H1 (cell line): ENCODE measurements around the gene ARHGAP42. TPM values are rescaled to one million over a fixed set of nuclear protein-coding genes. Genes with fewer than 3 reads are reported as not detected.

Experiments
- CTCF ChIA-PET: fragments of 300-600 bp; sonication (Branson Sonifier 250); formaldehyde crosslinking; loops from one replicate; lab custom pipeline; 2021; ENCODE audit not compliant: partially characterized antibody; lab: Charles Lee
- POLR2A ChIA-PET: fragments of 300-600 bp; sonication (Branson Sonifier 250); formaldehyde crosslinking; loops from one replicate; lab custom pipeline; 2021; ENCODE audit warnings: inconsistent platforms; ENCODE audit not compliant: partially characterized antibody; lab: Charles Lee
- DNase-seq, 2 experiments: peaks; one replicate each; pipeline versions ENCODE4 v3.0.0 to v3.0.0-alpha.2; 2010 to 2022; ENCODE audit warnings: low spot score in 2 of 2, low read depth in 1 of 2, mixed read lengths in 1 of 2
- FAIRE-seq: peaks from 2 replicates; lab custom pipeline; 2011; peaks lifted over from hg19 to GRCh38; lab: Jason Lieb, UNC
- H2AFZ ChIP-seq: 2 replicates; pipeline ENCODE4 v1.8.1; 2012; ENCODE audit warnings: low read length, inconsistent platforms
- H2AK5ac ChIP-seq: 2 replicates; pipeline ENCODE4 v1.6.1; 2013; ENCODE audit warnings: low read depth, low read length
- H2BK120ac ChIP-seq: replicated peaks from 2 replicates; pipeline ENCODE3; 2013; ENCODE audit warnings: low read depth, low read length, inconsistent platforms
- H2BK12ac ChIP-seq: 2 replicates; pipeline ENCODE4 v1.6.1; 2013; ENCODE audit warnings: low read depth, low read length
- H2BK15ac ChIP-seq: 2 replicates; pipeline ENCODE4 v1.6.1; 2013; ENCODE audit warnings: low read length
- H2BK20ac ChIP-seq: 2 replicates; pipeline ENCODE4 v1.6.1; 2013; ENCODE audit warnings: low read length
- H2BK5ac ChIP-seq: 2 replicates; pipeline ENCODE4 v1.6.1; 2013; ENCODE audit warnings: low read depth, low read length
- H3K14ac ChIP-seq: 2 replicates; pipeline ENCODE4 v1.6.1; 2013; ENCODE audit warnings: inconsistent platforms; ENCODE audit not compliant: insufficient read length
- H3K18ac ChIP-seq: 2 replicates; pipeline ENCODE4 v1.6.1; 2013; ENCODE audit warnings: low read length; ENCODE audit errors: extremely low read depth
- H3K23ac ChIP-seq: 2 replicates; pipeline ENCODE4 v1.6.1; 2013; ENCODE audit warnings: inconsistent platforms; ENCODE audit not compliant: insufficient read length
- H3K23me2 ChIP-seq: 2 replicates; pipeline ENCODE4 v1.6.1; 2013; ENCODE audit warnings: low read depth, low read length
- H3K27ac ChIP-seq: 2 replicates; pipeline ENCODE4 v1.6.1; 2011; ENCODE audit warnings: low read depth, low read length, inconsistent platforms
- H3K27me3 ChIP-seq, 4 experiments: replicated peaks in 1 of 4; 1 replicate in 1 of 4; 2 replicates in 3 of 4; pipeline versions ENCODE4 v1.6.1 to v1.8.1; 2011 to 2013; ENCODE audit warnings: low read length in 3 of 4, mild to moderate bottlenecking in 3 of 4, inconsistent platforms in 2 of 4, mixed read lengths in 2 of 4, moderate library complexity in 1 of 4; ENCODE audit not compliant: control insufficient read depth in 3 of 4, insufficient read depth in 3 of 4; ENCODE audit errors: extremely low read depth in 1 of 4
- H3K36me3 ChIP-seq, 4 experiments: 2 replicates each; pipeline versions ENCODE4 v1.6.1 to v1.8.1; 2011 to 2013; ENCODE audit warnings: mild to moderate bottlenecking in 4 of 4, low read length in 3 of 4, moderate library complexity in 2 of 4, control low read depth in 1 of 4, inconsistent platforms in 1 of 4; ENCODE audit not compliant: insufficient read depth in 4 of 4, control insufficient read depth in 2 of 4
- H3K4ac ChIP-seq: replicated peaks from 2 replicates; pipeline ENCODE3; 2013; ENCODE audit warnings: low read length, low read depth, mixed read lengths, inconsistent platforms; ENCODE audit not compliant: insufficient read length
- H3K4me1 ChIP-seq, 4 experiments: replicated peaks in 1 of 4; 1 replicate in 1 of 4; 2 replicates in 3 of 4; pipeline versions ENCODE4 v1.6.1 to v1.8.1; 2011 to 2013; ENCODE audit warnings: low read length in 3 of 4, inconsistent platforms in 2 of 4, mixed read lengths in 1 of 4; ENCODE audit not compliant: insufficient read depth in 4 of 4, control insufficient read depth in 3 of 4
- H3K4me2 ChIP-seq, 2 experiments: 2 replicates each; pipeline versions ENCODE4 v1.6.1 to v1.8.1; 2011 to 2013; ENCODE audit warnings: low read depth in 2 of 2, low read length in 2 of 2, control low read depth in 1 of 2, inconsistent platforms in 1 of 2, mild to moderate bottlenecking in 1 of 2; ENCODE audit not compliant: insufficient read depth in 1 of 2
- H3K4me3 ChIP-seq, 4 experiments: fragments of 200-600, 300-600 bp in 1 of 4; sonication (generic), shearing (Covaris generic), sonication (Bioruptor Twin) in 1 of 4; 2 replicates each; pipeline versions ENCODE4 v1.5.1 to v1.8.1; 2011 to 2016; ENCODE audit warnings: low read length in 4 of 4, low read depth in 3 of 4, control low read depth in 2 of 4, inconsistent platforms in 2 of 4, mild to moderate bottlenecking in 2 of 4, mixed read lengths in 1 of 4, moderate library complexity in 1 of 4; ENCODE audit not compliant: insufficient read depth in 2 of 4; ENCODE audit errors: extremely low read depth in 1 of 4
- H3K56ac ChIP-seq: replicated peaks from 2 replicates; pipeline ENCODE3; 2013; ENCODE audit warnings: low read depth, mild to moderate bottlenecking, mixed read lengths, low read length, inconsistent platforms; ENCODE audit not compliant: insufficient read length
- H3K79me1 ChIP-seq: 2 replicates; pipeline ENCODE4 v1.6.1; 2013; ENCODE audit warnings: low read depth, low read length, control low read depth
- H3K79me2 ChIP-seq, 2 experiments: 2 replicates each; pipeline versions ENCODE4 v1.6.1 to v1.8.1; 2012 to 2013; ENCODE audit warnings: low read length in 2 of 2, mild to moderate bottlenecking in 2 of 2, inconsistent platforms in 1 of 2; ENCODE audit not compliant: insufficient read depth in 2 of 2, control insufficient read depth in 1 of 2
- H3K9ac ChIP-seq, 4 experiments: replicated peaks in 1 of 4; 1 replicate in 1 of 4; 2 replicates in 3 of 4; pipeline versions ENCODE4 v1.6.1 to v1.8.1; 2011 to 2013; ENCODE audit warnings: low read depth in 3 of 4, low read length in 3 of 4, control low read depth in 2 of 4, mild to moderate bottlenecking in 2 of 4, moderate library complexity in 2 of 4, inconsistent platforms in 1 of 4; ENCODE audit errors: extremely low read depth in 1 of 4
- H3K9me3 ChIP-seq, 2 experiments: 2 replicates each; pipeline versions ENCODE4 v1.6.1 to v1.8.1; 2012 to 2013; ENCODE audit warnings: mild to moderate bottlenecking in 2 of 2, moderate library complexity in 2 of 2, control low read depth in 1 of 2, inconsistent platforms in 1 of 2, low read depth in 1 of 2, low read length in 1 of 2, mixed read lengths in 1 of 2; ENCODE audit not compliant: insufficient read depth in 2 of 2
- H4K20me1 ChIP-seq, 2 experiments: replicated peaks in 1 of 2; 2 replicates each; pipeline versions ENCODE3 to v1.8.1; 2011 to 2013; ENCODE audit warnings: inconsistent platforms in 2 of 2, low read length in 2 of 2, mild to moderate bottlenecking in 1 of 2; ENCODE audit not compliant: insufficient read depth in 2 of 2, control insufficient read depth in 1 of 2
- H4K5ac ChIP-seq: 2 replicates; pipeline ENCODE4 v1.6.1; 2013; ENCODE audit warnings: low read length, low read depth, mixed read lengths, inconsistent platforms; ENCODE audit not compliant: insufficient read length
- H4K8ac ChIP-seq: 2 replicates; pipeline ENCODE4 v1.8.0; 2013; ENCODE audit warnings: mild to moderate bottlenecking, moderate library complexity, low read length, inconsistent platforms; ENCODE audit not compliant: insufficient read depth; ENCODE audit errors: extremely low read depth
- H4K91ac ChIP-seq: replicated peaks from 2 replicates; pipeline ENCODE3; 2013; ENCODE audit warnings: low read length, mixed read lengths, inconsistent platforms; ENCODE audit not compliant: insufficient read length
- RAD21 ChIP-seq, 2 experiments: IDR thresholded peaks in 1 of 2; conservative IDR thresholded peaks in 1 of 2; 2 replicates each; pipeline ENCODE4 v1.6.1; 2011; ENCODE audit warnings: low read depth in 2 of 2, low read length in 2 of 2, improper control_type of control experiment in 1 of 2, inconsistent platforms in 1 of 2, mild to moderate bottlenecking in 1 of 2, moderate library complexity in 1 of 2
- TEAD4 ChIP-seq: IDR thresholded peaks from 2 replicates; pipeline ENCODE4 v1.6.1; 2012; ENCODE audit warnings: low read depth, low read length, inconsistent platforms, mixed read lengths
- WGBS, 2 experiments: shearing (Covaris generic) in 1 of 2; methylation state at CpG; one replicate each; pipeline versions ENCODE4 v1.1.6 to v1.1.7; 2013 to 2015; ENCODE audit warnings: low lambda C conversion rate in 2 of 2, mixed read lengths in 2 of 2, inconsistent platforms in 1 of 2, low coverage in 1 of 2, missing lambda C conversion rate in 1 of 2; ENCODE audit not compliant: insufficient replicate concordance in 2 of 2, insufficient coverage in 1 of 2, insufficient read length in 1 of 2; ENCODE audit errors: extremely low coverage in 1 of 2, missing lambda C conversion rate in 1 of 2; 5-methylcytosine and 5-hydroxymethylcytosine counted together
- polyA plus RNA-seq, 7 experiments: library from polyadenylated mRNA; depleted of rRNA in 3 of 7; stranded (reverse) in 5 of 7; unstranded in 2 of 7; fragments of >200 nt in 5 of 7; fragments of 200-250 nt in 2 of 7; gene quantifications; 1 replicate in 5 of 7; 2 replicates in 1 of 7; 4 replicates in 1 of 7; pipeline versions ENCODE4 v1.2.1 to v1.2.3, GENCODE V29; 2011 to 2013; ENCODE audit warnings: missing spikeins in 2 of 7, mixed read lengths in 2 of 7
- total RNA-seq: library from RNA; stranded (reverse); fragmentation: NEBNext Ultra II Directional; extraction: Animal tissue kit (Norgen Biotek cat#: 25700); gene quantifications from 2 replicates; pipeline ENCODE4 v1.2.1, GENCODE V29; 2021
- TF ChIP-seq, protein P1 (sequence below), 3 experiments: IDR thresholded peaks; 1 replicate in 2 of 3; 2 replicates in 1 of 3; pipeline versions ENCODE4 v1.5.1 to v1.6.1; 2011; ENCODE audit warnings: low read length in 3 of 3, mild to moderate bottlenecking in 3 of 3, inconsistent platforms in 2 of 3, low read depth in 1 of 3, moderate library complexity in 1 of 3; ENCODE audit not compliant: insufficient read depth in 1 of 3; ENCODE audit errors: control extremely low read depth in 1 of 3

ARHGAP42 gene
- total and polyA plus RNA-seq, 2 of the 8 experiments (the other 6 are each of a cell fraction or from before 2014, with no cell fraction given): 22.2 to 33.5 TPM

DNA sequence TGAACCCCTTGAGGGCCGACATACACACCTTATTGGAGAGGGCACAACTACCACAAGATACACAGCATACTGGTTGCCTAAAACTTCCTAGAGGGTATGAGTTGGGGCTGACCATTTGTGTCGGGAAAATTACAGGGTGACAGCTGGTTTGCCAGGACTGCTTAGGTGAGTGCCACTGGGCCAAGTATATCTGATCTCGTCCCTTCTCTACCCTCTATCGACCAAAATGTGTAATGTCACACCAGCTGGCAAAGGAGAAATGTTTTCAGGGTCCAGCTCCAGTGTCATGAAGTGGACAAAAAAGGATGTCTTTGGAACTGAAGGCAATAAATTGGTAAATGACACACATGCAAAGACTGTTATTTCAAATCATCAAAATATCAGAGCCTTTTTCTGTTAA is 316.4 kb downstream of the ARHGAP42 start:
- Histone ChIP-seq H3K36me3 (no peaks in the 10 kb centered on the region), H2BK5ac (no peak overlapping the region), H3K4ac (no peak overlapping the region), H3K9ac (no peak overlapping the region), H4K5ac (no peak overlapping the region), H3K56ac (no peak overlapping the region), H3K79me2 (no peaks in the 10 kb centered on the region), H3K23ac (no peak overlapping the region), H3K9me3 (no peaks in the 10 kb centered on the region), H4K91ac (no peak overlapping the region), H4K8ac (no peak overlapping the region), H3K23me2 (no peaks in the 10 kb centered on the region), H2BK20ac (no peak overlapping the region), H3K4me3 (no peak overlapping the region), H2AK5ac (no peak overlapping the region), H2BK15ac (no peak overlapping the region), H3K27ac (no peak overlapping the region), H3K18ac (no peak overlapping the region), H2AFZ (no peak overlapping the region), H2BK120ac (no peak overlapping the region), H3K27me3 (no peaks in the 10 kb centered on the region), H3K4me2 (no peak overlapping the region), H2BK12ac (no peak overlapping the region), H3K4me1 (no peaks in the 10 kb centered on the region), H3K79me1 (no peaks in the 10 kb centered on the region), H4K20me1 (no peaks in the 10 kb centered on the region), H3K14ac (no peak overlapping the region)
- ChIA-PET POLR2A (no interaction called here), CTCF (interaction anchor here (0.7 to 2.0 kb wide), 12 partner anchors 8 to 430 kb away, joined by 3 to 6 read pairs (median 4); no protein-coding TSS in a partner anchor)
- no peak for FAIRE-seq
- peak; percentile 59 to 68 for TF ChIP-seq RAD21 (IDR thresholded peaks at IDR 0.05 in 1 of 2, conservative IDR thresholded peaks at IDR 0.05 in 1 of 2; ENCODE audit: low read depth in 2 of 2, low read length in 2 of 2)
- TF ChIP-seq, protein P1, sequence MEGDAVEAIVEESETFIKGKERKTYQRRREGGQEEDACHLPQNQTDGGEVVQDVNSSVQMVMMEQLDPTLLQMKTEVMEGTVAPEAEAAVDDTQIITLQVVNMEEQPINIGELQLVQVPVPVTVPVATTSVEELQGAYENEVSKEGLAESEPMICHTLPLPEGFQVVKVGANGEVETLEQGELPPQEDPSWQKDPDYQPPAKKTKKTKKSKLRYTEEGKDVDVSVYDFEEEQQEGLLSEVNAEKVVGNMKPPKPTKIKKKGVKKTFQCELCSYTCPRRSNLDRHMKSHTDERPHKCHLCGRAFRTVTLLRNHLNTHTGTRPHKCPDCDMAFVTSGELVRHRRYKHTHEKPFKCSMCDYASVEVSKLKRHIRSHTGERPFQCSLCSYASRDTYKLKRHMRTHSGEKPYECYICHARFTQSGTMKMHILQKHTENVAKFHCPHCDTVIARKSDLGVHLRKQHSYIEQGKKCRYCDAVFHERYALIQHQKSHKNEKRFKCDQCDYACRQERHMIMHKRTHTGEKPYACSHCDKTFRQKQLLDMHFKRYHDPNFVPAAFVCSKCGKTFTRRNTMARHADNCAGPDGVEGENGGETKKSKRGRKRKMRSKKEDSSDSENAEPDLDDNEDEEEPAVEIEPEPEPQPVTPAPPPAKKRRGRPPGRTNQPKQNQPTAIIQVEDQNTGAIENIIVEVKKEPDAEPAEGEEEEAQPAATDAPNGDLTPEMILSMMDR (IDR thresholded peaks at IDR 0.05; ENCODE audit: control extremely low read depth in 1 of 3, insufficient read depth in 1 of 3, low read depth in 1 of 3, low read length in 3 of 3): peak in 2 of 3 experiments; percentile 22 to 55; a peak in 2 of 4 replicates
- no peak for TF ChIP-seq TEAD4
- 73% methylated on average over 4 of the region's 4 CpGs; no CpG with 5 or more reads in 1 of the 2 experiments for WGBS, 2 experiments
- DNase-seq: no peak
